Calu3 (cell line): ENCODE measurements around the gene GTF2F2. TPM values are rescaled to one million over a fixed set of nuclear protein-coding genes. Genes with fewer than 3 reads are reported as not detected.

Experiments
- BruUV-seq: library from RNA; stranded (reverse); fragments of 400-500 nt; replicated peaks from 2 replicates; lab custom pipeline; 2021; lab: Mats Ljungman, UMichigan
- CTCF ChIA-PET: fragments of 300-600 bp; sonication (Branson Sonifier 250); formaldehyde crosslinking; loops from one replicate; lab custom pipeline; 2022; ENCODE audit warnings: antibody characterized with exemption; lab: Charles Lee
- DNase-seq: peaks from one replicate; pipeline ENCODE4 v3.0.0; 2022
- H3K27ac Mint-ChIP-seq: one replicate; pipeline ENCODE4 v1.8.0; 2022; ENCODE audit warnings: mixed read lengths; ENCODE audit not compliant: unreplicated experiment
- H3K27me3 Mint-ChIP-seq: one replicate; pipeline ENCODE4 v1.8.0; 2022; ENCODE audit warnings: mixed read lengths; ENCODE audit not compliant: unreplicated experiment
- H3K36me3 Mint-ChIP-seq: one replicate; pipeline ENCODE4 v1.8.0; 2022; ENCODE audit warnings: mild to moderate bottlenecking, moderate library complexity, mixed read lengths; ENCODE audit not compliant: insufficient read depth, unreplicated experiment
- H3K4me1 Mint-ChIP-seq: one replicate; pipeline ENCODE4 v1.8.0; 2022; ENCODE audit warnings: mild to moderate bottlenecking, low read depth, mixed read lengths; ENCODE audit not compliant: unreplicated experiment
- H3K4me3 Mint-ChIP-seq: one replicate; pipeline ENCODE4 v1.8.0; 2022; ENCODE audit warnings: mild to moderate bottlenecking, low read depth, moderate library complexity, mixed read lengths; ENCODE audit not compliant: unreplicated experiment
- H3K9me3 Mint-ChIP-seq: one replicate; pipeline ENCODE4 v1.8.0; 2022; ENCODE audit warnings: low read depth, mixed read lengths; ENCODE audit not compliant: unreplicated experiment
- intact Hi-C: fragments of 100-400 bp; cut with micrococcal nuclease; formaldehyde crosslinking; loops from one replicate; pipeline ENCODE4 v1.10.0; 2022; ENCODE audit not compliant: unreplicated experiment
- total RNA-seq: library from RNA; stranded (reverse); gene quantifications from 2 replicates; pipeline ENCODE4 v1.2.3, GENCODE V29; 2022
- TF ChIP-seq, protein P1 (sequence below): fragments of 200-600 bp; IDR thresholded peaks from one replicate; pipeline ENCODE4 v1.8.0; 2022; ENCODE audit warnings: antibody characterized with exemption; ENCODE audit not compliant: unreplicated experiment

GTF2F2 gene
- total RNA-seq, 1 experiment from 2014 or later = 23.9 TPM

DNA sequence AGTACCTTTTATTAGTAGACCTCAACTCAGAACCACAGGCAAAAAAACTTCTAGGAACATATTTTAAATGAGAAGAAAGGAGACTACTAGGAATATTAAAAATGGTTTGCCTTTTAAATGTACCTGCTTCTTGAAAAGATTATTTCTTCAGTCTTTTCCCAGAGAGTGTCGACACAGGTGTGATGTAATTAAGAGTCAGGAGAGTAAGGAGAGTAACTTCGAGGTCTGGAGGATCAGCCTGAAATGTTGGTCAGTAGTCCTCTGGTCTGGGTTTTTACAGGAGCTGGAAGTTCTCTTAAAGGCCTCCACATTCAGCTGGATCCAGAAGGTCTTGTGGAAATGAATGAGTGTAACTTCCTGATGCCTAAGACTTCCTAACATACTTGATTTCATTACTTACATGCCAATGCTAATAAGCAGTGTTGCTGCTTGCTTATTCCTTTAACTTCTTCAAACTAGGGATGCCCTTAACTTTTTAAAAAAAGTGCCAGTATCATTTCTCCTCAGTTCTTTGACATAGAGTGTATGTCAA, 80.5 kb downstream of the GTF2F2 start, which contains the start of gene KCTD4:
TSS of gene KCTD4 (minus strand) at position 345 of the 532 bp plus-strand sequence. CDS start 6,478 bp downstream, outside the sequence.
- Mint-ChIP-seq H3K4me3 (no peak within 1 kb of the TSS), H3K27me3 (no peaks in the 10 kb centered on the region), H3K36me3 (no peaks in the 10 kb centered on the region), H3K9me3 (no peaks in the 10 kb centered on the region), H3K4me1 (peaks cover 37% of the 10 kb centered on the region), H3K27ac (no peak within 1 kb of the TSS)
- TF ChIP-seq, protein P1, sequence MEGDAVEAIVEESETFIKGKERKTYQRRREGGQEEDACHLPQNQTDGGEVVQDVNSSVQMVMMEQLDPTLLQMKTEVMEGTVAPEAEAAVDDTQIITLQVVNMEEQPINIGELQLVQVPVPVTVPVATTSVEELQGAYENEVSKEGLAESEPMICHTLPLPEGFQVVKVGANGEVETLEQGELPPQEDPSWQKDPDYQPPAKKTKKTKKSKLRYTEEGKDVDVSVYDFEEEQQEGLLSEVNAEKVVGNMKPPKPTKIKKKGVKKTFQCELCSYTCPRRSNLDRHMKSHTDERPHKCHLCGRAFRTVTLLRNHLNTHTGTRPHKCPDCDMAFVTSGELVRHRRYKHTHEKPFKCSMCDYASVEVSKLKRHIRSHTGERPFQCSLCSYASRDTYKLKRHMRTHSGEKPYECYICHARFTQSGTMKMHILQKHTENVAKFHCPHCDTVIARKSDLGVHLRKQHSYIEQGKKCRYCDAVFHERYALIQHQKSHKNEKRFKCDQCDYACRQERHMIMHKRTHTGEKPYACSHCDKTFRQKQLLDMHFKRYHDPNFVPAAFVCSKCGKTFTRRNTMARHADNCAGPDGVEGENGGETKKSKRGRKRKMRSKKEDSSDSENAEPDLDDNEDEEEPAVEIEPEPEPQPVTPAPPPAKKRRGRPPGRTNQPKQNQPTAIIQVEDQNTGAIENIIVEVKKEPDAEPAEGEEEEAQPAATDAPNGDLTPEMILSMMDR = no peak
- no TSS peak for BruUV-seq
- CTCF ChIA-PET = no interaction called here
- intact Hi-C loops = no loop called here
- DNase-seq = no peak

DNA sequence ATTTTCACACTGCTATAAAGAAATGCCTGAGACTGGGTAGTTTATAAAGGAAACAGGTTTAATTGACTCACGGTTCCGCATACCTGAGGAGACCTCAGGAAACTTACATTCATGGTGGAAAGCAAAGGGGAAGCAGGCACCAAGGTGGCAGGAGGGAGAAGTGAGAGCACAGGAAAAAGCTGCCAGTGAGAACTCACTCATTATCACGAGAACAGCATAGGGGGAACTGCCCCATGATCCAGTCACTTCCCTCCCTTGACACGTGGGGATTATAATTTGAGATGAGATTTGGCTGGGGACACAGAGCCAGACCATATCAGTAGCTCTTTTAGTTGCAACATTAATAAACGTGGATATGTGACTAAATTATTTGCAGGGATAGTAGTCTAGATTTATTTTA, 84.8 kb downstream of the GTF2F2 start:
- CTCF ChIA-PET = no interaction called here
- Mint-ChIP-seq H3K4me3 (no peak overlapping the region), H3K27ac (no peak overlapping the region), H3K27me3 (no peaks in the 10 kb centered on the region), H3K4me1 (peaks cover 26% of the 10 kb centered on the region), H3K9me3 (no peaks in the 10 kb centered on the region), H3K36me3 (no peaks in the 10 kb centered on the region)
- TF ChIP-seq, protein P1 = no peak
- DNase-seq = no peak
- intact Hi-C loops = no loop called here
- no TSS peak for BruUV-seq

DNA sequence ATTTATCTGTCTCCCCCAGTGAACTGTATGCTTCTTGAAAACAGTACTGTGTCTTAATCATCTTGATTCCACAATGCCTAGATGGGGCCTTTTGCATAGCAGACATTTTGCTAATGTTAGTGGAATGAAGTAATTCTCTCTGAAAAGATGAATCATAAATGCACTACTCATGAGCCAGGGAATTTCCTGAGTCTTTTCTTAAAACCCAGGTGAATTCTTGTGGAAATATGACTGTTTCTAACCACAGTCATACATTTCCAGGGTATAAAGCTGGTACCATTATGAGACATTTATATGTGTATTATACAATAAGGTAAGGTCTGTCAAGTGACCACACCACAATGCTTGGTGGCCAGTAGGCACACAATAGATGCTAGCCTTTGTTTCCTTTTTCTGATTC, 86.0 kb downstream of the GTF2F2 start:
- TF ChIP-seq, protein P1 = no peak
- intact Hi-C loops = no loop called here
- H3K27me3 Mint-ChIP-seq = no peaks in the 10 kb centered on the region
- H3K4me3 Mint-ChIP-seq = no peak overlapping the region
- no peak overlapping the region for H3K27ac Mint-ChIP-seq
- DNase-seq = no peak
- peaks cover 4% of the 10 kb centered on the region for H3K36me3 Mint-ChIP-seq
- no peaks in the 10 kb centered on the region for H3K9me3 Mint-ChIP-seq
- CTCF ChIA-PET = interaction anchor here (0.7 kb wide), 1 partner anchor 64 kb away, joined by 3 read pairs; no protein-coding TSS in a partner anchor
- H3K4me1 Mint-ChIP-seq = peaks cover 27% of the 10 kb centered on the region
- BruUV-seq = no TSS peak

DNA sequence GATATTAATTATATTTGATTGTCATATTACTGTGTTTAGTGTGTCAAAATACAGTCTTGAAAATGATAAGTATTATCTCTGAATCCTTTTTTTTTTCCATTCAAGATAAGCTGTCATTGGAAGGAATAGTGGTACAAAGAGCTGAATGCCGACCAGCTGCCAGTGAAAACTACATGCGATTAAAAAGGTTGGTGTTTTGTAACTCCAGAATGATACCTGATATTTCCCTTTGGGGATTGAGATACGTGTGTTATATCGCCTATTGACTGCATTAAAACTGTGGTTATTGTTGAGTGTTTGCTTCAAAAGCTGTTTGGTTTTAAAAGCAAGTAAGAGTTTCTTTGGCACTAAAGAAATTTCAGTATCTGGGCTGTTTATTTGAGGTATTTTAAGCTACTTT, 87.0 kb downstream of the GTF2F2 start:
- Mint-ChIP-seq H3K27me3 (no peaks in the 10 kb centered on the region), H3K4me1 (peaks cover 27% of the 10 kb centered on the region), H3K9me3 (no peaks in the 10 kb centered on the region), H3K36me3 (peaks cover 4% of the 10 kb centered on the region), H3K4me3 (no peak overlapping the region), H3K27ac (no peak overlapping the region)
- BruUV-seq = no TSS peak
- CTCF ChIA-PET = interaction anchor here (0.7 kb wide), 1 partner anchor 162 kb away, joined by 3 read pairs; no protein-coding TSS in a partner anchor
- DNase-seq = no peak
- TF ChIP-seq, protein P1 = no peak
- intact Hi-C loops = no loop called here
